Memory B cell (primary cell): ENCODE measurements around the gene PCDHGA6.
"Not testable (repeated sequence)": the region's sequence is repeated elsewhere in the genome, so short reads cannot be mapped to it uniquely, and the experiment has no call there.

Experiments
- ATAC-seq: fragments of 150-1000 bp; cut with Tn5 transposase; 2 replicates; pipeline ENCODE4 v1.10.0; 2021; ENCODE audit warnings: low read depth, mild to moderate bottlenecking, moderate library complexity
- DNase-seq, 2 donors: peaks; one replicate each; pipeline ENCODE4 v3.0.0; 2022; ENCODE audit warnings: low spot score in 2 of 2
- H3K27ac Mint-ChIP-seq: one replicate; pipeline ENCODE4 v1.8.0; 2022; ENCODE audit warnings: mild to moderate bottlenecking, moderate library complexity, mixed read lengths
- H3K27me3 Mint-ChIP-seq: one replicate; pipeline ENCODE4 v1.8.0; 2022; ENCODE audit warnings: mixed read lengths
- H3K36me3 Mint-ChIP-seq: one replicate; pipeline ENCODE4 v1.8.0; 2022; ENCODE audit warnings: mild to moderate bottlenecking, mixed read lengths
- H3K4me1 Mint-ChIP-seq: one replicate; pipeline ENCODE4 v1.8.0; 2022; ENCODE audit warnings: mixed read lengths
- H3K4me3 Mint-ChIP-seq: one replicate; pipeline ENCODE4 v1.8.0; 2022; ENCODE audit warnings: mild to moderate bottlenecking, moderate library complexity, mixed read lengths
- H3K9me3 Mint-ChIP-seq: one replicate; pipeline ENCODE4 v1.8.0; 2022; ENCODE audit warnings: mixed read lengths

Gene PCDHGA6

DNA sequence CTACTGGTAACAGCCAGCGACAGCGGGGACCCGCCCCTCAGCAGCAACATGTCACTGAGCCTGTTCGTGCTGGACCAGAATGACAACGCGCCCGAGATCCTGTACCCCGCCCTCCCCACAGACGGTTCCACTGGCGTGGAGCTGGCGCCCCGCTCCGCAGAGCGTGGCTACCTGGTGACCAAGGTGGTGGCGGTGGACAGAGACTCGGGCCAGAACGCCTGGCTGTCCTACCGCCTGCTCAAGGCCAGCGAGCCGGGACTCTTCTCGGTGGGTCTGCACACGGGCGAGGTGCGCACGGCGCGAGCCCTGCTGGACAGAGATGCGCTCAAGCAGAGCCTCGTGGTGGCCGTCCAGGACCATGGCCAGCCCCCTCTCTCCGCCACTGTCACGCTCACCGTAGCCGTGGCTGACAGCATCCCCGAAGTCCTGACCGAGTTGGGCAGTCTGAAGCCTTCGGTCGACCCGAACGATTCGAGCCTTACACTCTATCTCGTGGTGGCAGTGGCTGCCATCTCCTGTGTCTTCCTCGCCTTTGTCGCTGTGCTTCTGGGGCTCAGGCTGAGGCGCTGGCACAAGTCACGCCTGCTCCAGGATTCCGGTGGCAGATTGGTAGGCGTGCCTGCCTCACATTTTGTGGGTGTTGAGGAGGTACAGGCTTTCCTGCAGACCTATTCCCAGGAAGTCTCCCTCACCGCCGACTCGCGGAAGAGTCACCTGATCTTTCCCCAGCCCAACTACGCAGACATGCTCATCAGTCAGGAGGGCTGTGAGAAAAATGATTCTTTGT is 20.9 kb downstream of the PCDHGA6 start:
- not testable (repeated sequence) for H3K4me1 Mint-ChIP-seq, H3K27ac Mint-ChIP-seq, ATAC-seq, DNase-seq, H3K36me3 Mint-ChIP-seq, H3K9me3 Mint-ChIP-seq, H3K4me3 Mint-ChIP-seq
- H3K27me3 Mint-ChIP-seq: peaks cover 18% of the 10 kb centered on the region

DNA sequence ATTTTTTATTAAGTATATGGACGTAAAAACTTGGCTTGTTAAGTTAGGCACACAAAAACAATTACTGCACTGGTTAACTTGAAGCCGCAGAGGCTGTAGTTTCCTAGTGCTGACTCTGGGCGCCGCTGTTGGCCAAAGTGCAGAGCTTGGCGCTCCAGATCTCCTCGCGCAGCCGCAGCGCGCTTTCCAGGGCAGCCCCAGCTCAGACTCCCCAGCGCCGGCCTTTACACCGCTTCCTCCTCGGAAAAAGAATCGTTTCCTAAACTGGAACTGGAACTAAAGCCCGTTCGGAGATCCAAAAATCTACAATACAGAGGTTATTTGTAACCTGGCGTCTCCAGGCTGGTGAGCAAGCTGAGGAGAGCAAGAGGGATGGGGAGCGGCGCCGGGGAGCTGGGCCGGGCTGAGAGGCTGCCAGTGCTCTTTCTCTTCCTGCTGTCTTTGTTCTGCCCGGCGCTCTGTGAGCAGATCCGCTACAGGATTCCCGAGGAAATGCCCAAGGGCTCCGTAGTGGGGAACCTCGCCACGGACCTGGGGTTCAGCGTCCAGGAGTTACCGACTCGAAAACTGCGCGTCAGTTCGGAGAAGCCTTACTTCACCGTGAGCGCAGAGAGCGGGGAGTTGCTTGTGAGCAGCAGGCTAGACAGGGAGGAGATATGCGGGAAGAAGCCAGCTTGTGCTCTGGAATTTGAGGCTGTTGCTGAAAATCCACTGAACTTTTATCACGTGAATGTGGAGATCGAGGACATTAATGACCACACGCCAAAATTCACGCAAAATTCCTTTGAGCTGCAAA is 24.3 kb downstream of the PCDHGA6 start, which contains the start of gene PCDHGB5:
TSS of gene PCDHGB5 (plus strand) at position 192 of the 796 bp plus-strand sequence. CDS start at position 373, 181 bp downstream.
- H3K36me3 Mint-ChIP-seq, H3K4me1 Mint-ChIP-seq, H3K9me3 Mint-ChIP-seq, H3K27ac Mint-ChIP-seq: not testable (repeated sequence)
- ATAC-seq (peak; percentile 77), DNase-seq (peak in 1 of 2 donors; percentile 33)
- Mint-ChIP-seq H3K27me3 (peaks cover 18% of the 10 kb centered on the region), H3K4me3 (peak within 1 kb of the TSS; percentile 68)

DNA sequence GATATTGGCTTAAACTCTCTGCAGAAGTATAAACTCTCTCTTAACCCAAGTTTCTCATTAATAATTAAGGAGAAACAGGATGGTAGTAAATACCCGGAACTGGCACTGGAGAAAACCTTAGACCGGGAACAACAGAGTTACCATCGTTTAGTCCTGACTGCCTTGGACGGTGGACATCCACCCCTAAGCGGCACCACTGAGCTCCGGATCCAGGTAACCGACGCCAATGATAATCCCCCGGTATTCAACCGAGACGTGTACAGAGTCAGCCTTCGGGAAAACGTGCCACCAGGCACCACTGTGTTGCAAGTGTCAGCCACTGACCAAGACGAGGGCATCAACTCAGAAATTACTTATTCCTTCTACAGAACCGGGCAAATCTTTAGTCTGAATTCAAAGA is 24.9 kb downstream of the PCDHGA6 start:
- peaks cover 18% of the 10 kb centered on the region for H3K27me3 Mint-ChIP-seq
- no peaks in the 10 kb centered on the region for H3K4me1 Mint-ChIP-seq
- H3K4me3 Mint-ChIP-seq: no peak overlapping the region
- no peak overlapping the region for H3K27ac Mint-ChIP-seq
- DNase-seq (no peak), ATAC-seq (no peak)
- H3K36me3 Mint-ChIP-seq: peaks cover 4% of the 10 kb centered on the region
- H3K9me3 Mint-ChIP-seq: peaks cover 9% of the 10 kb centered on the region

DNA sequence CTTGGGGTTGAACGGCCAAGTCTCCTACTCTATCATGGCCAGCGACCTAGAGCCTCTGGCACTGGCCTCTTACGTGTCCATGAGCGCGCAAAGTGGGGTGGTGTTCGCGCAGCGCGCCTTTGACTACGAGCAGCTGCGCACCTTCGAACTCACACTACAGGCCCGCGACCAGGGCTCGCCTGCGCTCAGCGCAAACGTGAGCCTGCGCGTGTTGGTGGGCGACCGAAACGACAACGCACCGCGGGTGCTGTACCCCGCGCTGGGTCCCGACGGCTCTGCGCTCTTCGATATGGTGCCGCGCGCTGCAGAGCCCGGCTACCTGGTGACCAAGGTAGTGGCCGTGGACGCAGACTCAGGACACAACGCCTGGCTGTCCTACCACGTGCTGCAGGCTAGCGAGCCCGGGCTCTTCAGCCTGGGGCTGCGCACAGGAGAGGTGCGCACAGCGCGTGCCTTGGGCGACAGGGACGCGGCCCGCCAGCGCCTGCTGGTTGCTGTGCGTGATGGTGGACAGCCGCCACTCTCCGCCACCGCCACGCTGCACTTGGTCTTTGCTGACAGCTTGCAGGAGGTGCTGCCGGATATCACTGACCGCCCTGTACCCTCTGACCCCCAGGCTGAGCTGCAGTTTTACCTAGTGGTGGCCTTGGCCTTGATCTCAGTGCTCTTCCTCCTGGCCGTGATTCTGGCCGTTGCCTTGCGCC is 26.0 kb downstream of the PCDHGA6 start:
- peaks cover 20% of the 10 kb centered on the region for H3K27me3 Mint-ChIP-seq
- DNase-seq: no peak
- H3K36me3 Mint-ChIP-seq: peaks cover 4% of the 10 kb centered on the region
- no peaks in the 10 kb centered on the region for H3K4me1 Mint-ChIP-seq
- no peak for ATAC-seq
- H3K9me3 Mint-ChIP-seq: peaks cover 7% of the 10 kb centered on the region
- H3K4me3 Mint-ChIP-seq: no peak overlapping the region
- no peak overlapping the region for H3K27ac Mint-ChIP-seq

DNA sequence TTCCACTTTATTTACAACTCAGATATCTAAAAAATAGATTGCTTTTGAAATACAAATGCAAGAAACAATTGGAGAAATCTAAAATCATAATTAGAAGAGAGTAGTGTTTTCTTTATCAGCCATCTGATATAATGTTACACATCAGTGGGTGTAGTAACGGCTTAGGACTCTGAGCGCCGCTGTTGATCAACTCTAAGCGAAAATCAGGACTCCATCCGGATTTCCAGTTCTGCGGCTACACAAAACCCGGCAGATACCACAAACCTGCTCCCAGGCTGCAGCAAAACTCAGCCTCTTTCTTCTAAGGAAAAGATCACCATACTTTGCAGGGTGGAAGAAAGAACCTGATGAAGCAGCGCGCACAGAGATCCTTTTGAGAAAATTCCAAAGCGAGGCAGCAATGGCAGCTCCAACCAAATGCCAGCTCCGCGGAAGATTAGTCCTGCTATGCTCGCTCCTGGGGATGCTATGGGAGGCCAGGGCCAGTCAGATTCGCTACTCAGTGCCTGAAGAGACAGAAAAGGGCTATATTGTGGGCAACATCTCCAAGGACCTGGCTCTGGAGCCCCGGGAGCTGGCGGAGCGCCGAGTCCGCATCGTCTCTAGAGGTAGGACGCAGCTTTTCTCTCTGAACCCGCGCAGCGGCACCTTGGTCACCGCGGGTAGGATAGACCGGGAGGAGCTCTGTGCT is 29.0 kb downstream of the PCDHGA6 start, which contains the start of gene PCDHGA9:
TSS of gene PCDHGA9 (plus strand) at position 226 of the 691 bp plus-strand sequence. CDS start at position 401, 175 bp downstream.
- H3K27me3 Mint-ChIP-seq: peaks cover 21% of the 10 kb centered on the region
- H3K36me3 Mint-ChIP-seq: peaks cover 7% of the 10 kb centered on the region
- H3K27ac Mint-ChIP-seq: no peak within 1 kb of the TSS
- DNase-seq (no peak), ATAC-seq (no peak)
- H3K9me3 Mint-ChIP-seq: peaks cover 13% of the 10 kb centered on the region
- no peaks in the 10 kb centered on the region for H3K4me1 Mint-ChIP-seq
- peak within 1 kb of the TSS; percentile 67 for H3K4me3 Mint-ChIP-seq

GRCh38 chr5:141403387-141403786 is 29.7 kb downstream of the PCDHGA6 start:
- ATAC-seq: no peak
- Mint-ChIP-seq H3K4me1 (peaks cover 2% of the 10 kb centered on the region), H3K27ac (no peak overlapping the region), H3K9me3 (peaks cover 15% of the 10 kb centered on the region), H3K4me3 (no peak overlapping the region), H3K36me3 (peaks cover 9% of the 10 kb centered on the region), H3K27me3 (peaks cover 23% of the 10 kb centered on the region)
- no peak for DNase-seq

GRCh38 chr5:141407790-141408505 is 34.3 kb downstream of the PCDHGA6 start, which contains the start of gene PCDHGB6:
TSS of gene PCDHGB6 (plus strand) at chr5:141408021. CDS start at chr5:141408203, 182 bp downstream.
- peaks cover 12% of the 10 kb centered on the region for H3K36me3 Mint-ChIP-seq
- not testable (repeated sequence) for DNase-seq, H3K4me1 Mint-ChIP-seq
- H3K27me3 Mint-ChIP-seq: peaks cover 25% of the 10 kb centered on the region
- H3K9me3 Mint-ChIP-seq: peaks cover 17% of the 10 kb centered on the region
- peak; percentile 60 for ATAC-seq
- peak within 1 kb of the TSS; percentile 53 for H3K27ac Mint-ChIP-seq
- H3K4me3 Mint-ChIP-seq: peak within 1 kb of the TSS; percentile 72

GRCh38 chr5:141409598-141410306 is 36.1 kb downstream of the PCDHGA6 start:
- no peak for DNase-seq
- H3K4me3 Mint-ChIP-seq: no peak overlapping the region
- no peak for ATAC-seq

DNA sequence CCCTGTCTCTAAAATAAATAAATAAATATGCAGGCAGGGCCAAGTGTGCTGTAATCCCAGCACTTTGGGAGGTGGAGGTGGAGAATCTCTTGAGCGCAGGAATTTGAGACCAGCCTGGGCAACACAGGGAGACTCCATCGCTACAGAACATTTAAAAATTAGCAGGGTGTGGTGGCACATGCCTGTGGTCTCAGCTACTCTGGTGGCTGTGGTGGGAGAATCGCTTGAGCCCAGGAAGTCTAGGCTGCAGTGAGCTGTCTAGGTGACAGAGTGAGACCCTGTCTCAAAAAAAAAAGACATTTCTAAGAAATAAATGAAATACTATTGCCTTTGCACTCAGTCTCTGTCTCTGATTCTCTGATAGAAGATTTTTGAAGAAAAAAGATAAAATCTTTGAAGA is 37.9 kb downstream of the PCDHGA6 start:
- Mint-ChIP-seq H3K27ac (no peak overlapping the region), H3K9me3 (peaks cover 9% of the 10 kb centered on the region), H3K4me1 (peaks cover 8% of the 10 kb centered on the region), H3K27me3 (peaks cover 25% of the 10 kb centered on the region), H3K4me3 (no peak overlapping the region), H3K36me3 (peaks cover 9% of the 10 kb centered on the region)
- ATAC-seq (no peak), DNase-seq (no peak)

More at GRCh38 chr5:141409598-141410306, 36.1 kb downstream of the PCDHGA6 start:
- H3K27me3 Mint-ChIP-seq: peaks cover 28% of the 10 kb centered on the region
- H3K36me3 Mint-ChIP-seq: peaks cover 12% of the 10 kb centered on the region
- peak overlapping the region; percentile 77 for H3K27ac Mint-ChIP-seq
- peaks cover 8% of the 10 kb centered on the region for H3K4me1 Mint-ChIP-seq
- peaks cover 15% of the 10 kb centered on the region for H3K9me3 Mint-ChIP-seq

- Mint-ChIP-seq H3K36me3 (peaks cover 11% of the 10 kb centered on the region), H3K27ac (peak within 1 kb of the TSS; percentile 70), H3K4me1 (peaks cover 10% of the 10 kb centered on the region), H3K27me3 (peaks cover 27% of the 10 kb centered on the region), H3K9me3 (peaks cover 11% of the 10 kb centered on the region), H3K4me3 (peak within 1 kb of the TSS; percentile 86)
- ATAC-seq: peak; percentile 75
- no peak for DNase-seq
Measured at GRCh38 chr5:141412854-141413539, 39.3 kb downstream of the PCDHGA6 start, which contains the start of gene PCDHGA10. TSS of gene PCDHGA10 (plus strand) at chr5:141412987. CDS start at chr5:141413176, 189 bp downstream.

GRCh38 chr5:141413540-141414069 is 39.9 kb downstream of the PCDHGA6 start:
- ATAC-seq: no peak
- peaks cover 12% of the 10 kb centered on the region for H3K9me3 Mint-ChIP-seq
- peaks cover 9% of the 10 kb centered on the region for H3K36me3 Mint-ChIP-seq

More at GRCh38 chr5:141413540-141414069, 39.9 kb downstream of the PCDHGA6 start:
- H3K27me3 Mint-ChIP-seq: peaks cover 29% of the 10 kb centered on the region
- no peak for DNase-seq
- H3K4me3 Mint-ChIP-seq: peak overlapping the region; percentile 86
- H3K27ac Mint-ChIP-seq: no peak overlapping the region
- peaks cover 8% of the 10 kb centered on the region for H3K4me1 Mint-ChIP-seq
